AG09309 (cell line): ENCODE data around the gene CAMLG.

Experiments
- DNase-seq: peaks from one replicate; pipeline ENCODE4 v3.0.0-alpha.2; 2010; ENCODE audit warnings: low read depth
- H3K4me3 ChIP-seq: 2 replicates; pipeline ENCODE4 v1.5.1; 2011; ENCODE audit warnings: mild to moderate bottlenecking, low read depth, low read length, moderate library complexity; ENCODE audit not compliant: control insufficient read depth
- TF ChIP-seq, protein P1 (sequence below): IDR thresholded peaks from 2 replicates; pipeline ENCODE4 v1.5.1; 2011; ENCODE audit warnings: mild to moderate bottlenecking, low read depth, low read length, inconsistent platforms; ENCODE audit not compliant: insufficient read depth, control insufficient read depth; ENCODE audit errors: missing control alignments

Gene CAMLG

DNA sequence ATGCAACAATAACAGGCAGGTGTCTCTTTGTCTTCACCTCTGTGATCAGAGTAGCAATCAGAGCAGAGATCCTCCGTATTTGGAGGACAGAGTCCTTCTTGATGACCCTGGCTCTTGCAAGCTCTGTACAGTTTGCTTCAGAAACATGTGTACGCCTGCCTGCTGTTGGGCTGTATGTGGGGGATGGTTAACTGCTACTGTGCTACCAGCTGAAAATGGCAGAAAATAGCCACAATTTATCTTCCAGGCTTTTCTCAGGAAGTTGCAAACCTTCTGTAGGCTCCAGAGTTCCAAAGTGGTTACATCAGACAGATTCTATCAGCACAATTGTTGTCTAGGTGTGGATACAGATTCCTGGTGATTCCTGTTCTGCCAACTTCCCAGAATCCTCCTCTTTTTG lies 55.7 kb downstream of the CAMLG start:
- DNase-seq = no peak
- H3K4me3 ChIP-seq = no peak overlapping the region
- TF ChIP-seq, protein P1, sequence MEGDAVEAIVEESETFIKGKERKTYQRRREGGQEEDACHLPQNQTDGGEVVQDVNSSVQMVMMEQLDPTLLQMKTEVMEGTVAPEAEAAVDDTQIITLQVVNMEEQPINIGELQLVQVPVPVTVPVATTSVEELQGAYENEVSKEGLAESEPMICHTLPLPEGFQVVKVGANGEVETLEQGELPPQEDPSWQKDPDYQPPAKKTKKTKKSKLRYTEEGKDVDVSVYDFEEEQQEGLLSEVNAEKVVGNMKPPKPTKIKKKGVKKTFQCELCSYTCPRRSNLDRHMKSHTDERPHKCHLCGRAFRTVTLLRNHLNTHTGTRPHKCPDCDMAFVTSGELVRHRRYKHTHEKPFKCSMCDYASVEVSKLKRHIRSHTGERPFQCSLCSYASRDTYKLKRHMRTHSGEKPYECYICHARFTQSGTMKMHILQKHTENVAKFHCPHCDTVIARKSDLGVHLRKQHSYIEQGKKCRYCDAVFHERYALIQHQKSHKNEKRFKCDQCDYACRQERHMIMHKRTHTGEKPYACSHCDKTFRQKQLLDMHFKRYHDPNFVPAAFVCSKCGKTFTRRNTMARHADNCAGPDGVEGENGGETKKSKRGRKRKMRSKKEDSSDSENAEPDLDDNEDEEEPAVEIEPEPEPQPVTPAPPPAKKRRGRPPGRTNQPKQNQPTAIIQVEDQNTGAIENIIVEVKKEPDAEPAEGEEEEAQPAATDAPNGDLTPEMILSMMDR = no peak

- no peak overlapping the region for H3K4me3 ChIP-seq
- TF ChIP-seq, protein P1 = no peak
- no peak for DNase-seq
Observed at GRCh38 chr5:134794819-134795218, 56.5 kb downstream of the CAMLG start.

GRCh38 chr5:134798468-134798867 lies 60.1 kb downstream of the CAMLG start:
- TF ChIP-seq, protein P1 = no peak
- DNase-seq = no peak
- no peak overlapping the region for H3K4me3 ChIP-seq
